ENCODE data around the gene R3HDM2. TPM values are rescaled to one million over a fixed set of nuclear protein-coding genes. Genes with fewer than 3 reads are reported as not detected.

The R3HDM2 gene
- total RNA-seq, 6 experiments from 2014 or later, result 33.7 to 39.4 (median 37.9) TPM

DNA sequence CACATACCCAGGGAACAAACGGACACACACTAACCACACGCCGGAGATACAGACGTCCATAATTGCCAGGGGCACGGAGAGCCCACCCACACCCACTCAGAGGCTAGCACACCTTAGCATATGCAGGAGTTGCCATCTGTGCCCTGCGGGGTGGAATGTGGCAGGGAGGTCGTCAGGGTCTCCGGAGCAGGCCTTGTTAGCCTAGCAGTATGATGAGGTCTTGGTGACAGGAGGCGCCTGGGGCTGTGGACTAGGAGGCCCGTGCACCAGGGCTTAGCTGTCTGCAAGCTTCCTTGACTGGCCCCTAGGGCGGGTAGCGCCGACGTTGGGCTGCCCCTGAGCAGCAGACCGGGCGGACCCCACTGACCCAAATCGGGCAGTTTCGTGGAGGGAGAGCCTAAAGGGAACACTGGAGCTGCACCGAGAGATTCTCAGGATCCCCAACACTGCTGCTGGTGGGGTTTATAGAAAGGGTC is 189.9 kb downstream of the R3HDM2 start:
- Mint-ChIP-seq H3K27me3 (ENCODE audit: insufficient read depth) (peaks cover 23% of the 10 kb centered on the region), H3K27ac (peak overlapping the region; percentile 54; the same call in 1 of the 2 replicates), H3K9me3 (no peaks in the 10 kb centered on the region; the same call in 1 of the 2 replicates), H3K36me3 (ENCODE audit: low read depth) (no peaks in the 10 kb centered on the region), H3K4me1 (ENCODE audit: low read depth) (peaks cover 50% of the 10 kb centered on the region), H3K4me3 (peak overlapping the region; percentile 81)
- DNase-seq, result peak; percentile 28
- TF ChIP-seq, protein P1, sequence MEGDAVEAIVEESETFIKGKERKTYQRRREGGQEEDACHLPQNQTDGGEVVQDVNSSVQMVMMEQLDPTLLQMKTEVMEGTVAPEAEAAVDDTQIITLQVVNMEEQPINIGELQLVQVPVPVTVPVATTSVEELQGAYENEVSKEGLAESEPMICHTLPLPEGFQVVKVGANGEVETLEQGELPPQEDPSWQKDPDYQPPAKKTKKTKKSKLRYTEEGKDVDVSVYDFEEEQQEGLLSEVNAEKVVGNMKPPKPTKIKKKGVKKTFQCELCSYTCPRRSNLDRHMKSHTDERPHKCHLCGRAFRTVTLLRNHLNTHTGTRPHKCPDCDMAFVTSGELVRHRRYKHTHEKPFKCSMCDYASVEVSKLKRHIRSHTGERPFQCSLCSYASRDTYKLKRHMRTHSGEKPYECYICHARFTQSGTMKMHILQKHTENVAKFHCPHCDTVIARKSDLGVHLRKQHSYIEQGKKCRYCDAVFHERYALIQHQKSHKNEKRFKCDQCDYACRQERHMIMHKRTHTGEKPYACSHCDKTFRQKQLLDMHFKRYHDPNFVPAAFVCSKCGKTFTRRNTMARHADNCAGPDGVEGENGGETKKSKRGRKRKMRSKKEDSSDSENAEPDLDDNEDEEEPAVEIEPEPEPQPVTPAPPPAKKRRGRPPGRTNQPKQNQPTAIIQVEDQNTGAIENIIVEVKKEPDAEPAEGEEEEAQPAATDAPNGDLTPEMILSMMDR (IDR thresholded peaks at IDR 0.05), result no peak; the same call in 1 of the 2 replicates

DNA sequence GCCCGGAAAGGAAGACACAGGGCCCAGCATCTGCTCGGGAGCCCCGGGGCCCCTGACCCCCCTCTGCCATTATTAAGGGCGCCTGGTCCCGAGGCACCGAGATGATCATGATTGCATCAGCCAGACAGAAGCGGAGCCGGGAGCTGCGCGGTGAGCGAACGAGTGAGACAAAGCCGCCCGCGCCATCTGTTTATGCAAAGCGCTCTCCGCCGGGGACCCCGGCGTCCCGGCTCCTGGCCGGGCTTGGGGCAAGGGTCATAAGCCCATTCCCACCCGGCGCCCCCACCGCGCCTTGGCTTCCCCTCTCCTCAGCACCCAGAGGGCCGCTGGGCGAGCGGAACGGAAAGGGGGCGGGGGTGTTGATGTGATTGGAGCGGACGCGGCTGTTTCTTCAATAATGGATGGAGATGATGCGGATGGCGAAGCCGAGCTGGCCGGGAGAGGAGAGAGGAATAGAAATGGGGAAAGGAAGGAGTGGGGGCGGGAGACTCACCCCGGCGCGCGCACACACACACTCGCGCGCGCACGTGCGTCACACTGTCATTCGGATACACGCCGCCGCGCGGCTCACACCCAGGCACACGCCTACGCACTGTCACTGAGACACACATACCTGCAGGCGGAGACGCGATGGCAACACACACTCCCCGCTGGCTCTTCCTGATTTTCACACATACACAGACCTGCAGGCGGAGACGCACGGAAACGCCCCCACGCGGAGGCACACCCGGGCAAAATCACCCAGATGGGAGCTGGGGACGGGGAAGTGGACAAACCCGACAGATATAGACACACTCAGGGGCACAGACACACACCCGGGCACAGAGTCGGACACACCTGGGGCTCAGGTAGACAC is 190.5 kb downstream of the R3HDM2 start:
- TF ChIP-seq, protein P1 (IDR thresholded peaks at IDR 0.05), result no peak
- Mint-ChIP-seq H3K27me3 (ENCODE audit: insufficient read depth) (peaks cover 23% of the 10 kb centered on the region), H3K9me3 (no peaks in the 10 kb centered on the region; the same call in 1 of the 2 replicates), H3K27ac (peak overlapping the region; percentile 54), H3K4me3 (peak overlapping the region; percentile 81), H3K36me3 (ENCODE audit: low read depth) (no peaks in the 10 kb centered on the region), H3K4me1 (ENCODE audit: low read depth) (peaks cover 50% of the 10 kb centered on the region)
- peak; percentile 39 for DNase-seq

GRCh38 chr12:57239587-57240065 is 191.2 kb downstream of the R3HDM2 start:
- Mint-ChIP-seq H3K27me3 (ENCODE audit: insufficient read depth) (peaks cover 22% of the 10 kb centered on the region), H3K36me3 (ENCODE audit: low read depth) (peaks cover 2% of the 10 kb centered on the region), H3K27ac (peak overlapping the region; percentile 54), H3K4me1 (ENCODE audit: low read depth) (peaks cover 50% of the 10 kb centered on the region), H3K4me3 (peak overlapping the region; percentile 81), H3K9me3 (no peaks in the 10 kb centered on the region; the same call in 1 of the 2 replicates)
- DNase-seq, result no peak
- TF ChIP-seq, protein P1 (IDR thresholded peaks at IDR 0.05), result no peak

DNA sequence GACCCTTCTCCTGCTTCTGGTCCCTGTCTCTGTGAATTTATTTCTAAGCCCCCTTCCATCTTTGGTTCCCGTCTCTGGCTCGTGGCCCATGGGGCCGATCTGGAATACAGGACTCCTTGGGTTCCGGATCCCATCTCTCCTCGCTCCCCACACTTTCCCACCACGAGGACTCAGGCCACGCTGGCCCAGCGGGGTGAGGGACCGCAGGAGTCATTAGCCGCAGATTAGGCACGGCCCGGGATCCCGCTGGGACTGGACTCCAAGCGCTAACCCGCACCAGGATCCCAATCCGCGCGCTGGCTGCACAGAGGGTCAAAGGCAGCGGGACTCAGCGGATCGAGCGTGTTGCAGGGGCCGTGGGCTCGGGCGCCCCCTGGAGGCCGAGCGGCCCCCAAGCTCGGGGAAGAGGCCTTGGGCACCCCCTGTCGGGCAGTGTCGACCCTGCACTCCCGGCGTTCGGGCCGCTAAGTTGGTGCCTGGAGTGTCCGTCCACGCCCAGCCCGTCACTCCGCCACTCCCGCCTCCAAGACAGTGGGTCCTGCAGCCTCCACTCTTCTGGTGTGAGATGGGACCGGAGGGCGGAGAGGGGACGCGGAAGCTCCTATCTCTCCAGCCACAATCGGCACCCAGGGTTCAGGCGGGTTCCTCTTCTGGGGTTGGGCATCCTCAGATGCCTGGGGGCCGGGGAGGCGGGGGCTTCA is 191.8 kb downstream of the R3HDM2 start:
- peaks cover 21% of the 10 kb centered on the region for H3K27me3 Mint-ChIP-seq (ENCODE audit: insufficient read depth)
- H3K27ac Mint-ChIP-seq, result peak overlapping the region; percentile 78
- H3K9me3 Mint-ChIP-seq, result no peaks in the 10 kb centered on the region; the same call in 1 of the 2 replicates
- peak overlapping the region; percentile 95 for H3K4me3 Mint-ChIP-seq
- peaks cover 7% of the 10 kb centered on the region for H3K36me3 Mint-ChIP-seq (ENCODE audit: low read depth)
- TF ChIP-seq, protein P1 (IDR thresholded peaks at IDR 0.05), result peak; percentile 100
- peak; percentile 74 for DNase-seq
- H3K4me1 Mint-ChIP-seq (ENCODE audit: low read depth), result peaks cover 57% of the 10 kb centered on the region
